Uterus (tissue), 2 donors: Measurements from ENCODE around the gene BDH1.

ENCODE experiments used
- POLR2A ChIP-seq, 2 donors: fragments of 450-650 bp; IDR thresholded peaks; one replicate each; pipeline ENCODE4 v1.6.1; 2016; ENCODE audit warnings: antibody characterized with exemption in 2 of 2, mild to moderate bottlenecking in 1 of 2, moderate library complexity in 1 of 2
- TF ChIP-seq, protein P1 (sequence below), 4 experiments: fragments of 200-600 bp in 2 of 4; fragments of 450-650 bp in 2 of 4; sonication (generic) in 2 of 4; IDR thresholded peaks; one replicate each; pipeline ENCODE4 v1.5.1; 2016 to 2019; ENCODE audit warnings: antibody characterized with exemption in 4 of 4, mild to moderate bottlenecking in 2 of 4, moderate library complexity in 1 of 4

DNA sequence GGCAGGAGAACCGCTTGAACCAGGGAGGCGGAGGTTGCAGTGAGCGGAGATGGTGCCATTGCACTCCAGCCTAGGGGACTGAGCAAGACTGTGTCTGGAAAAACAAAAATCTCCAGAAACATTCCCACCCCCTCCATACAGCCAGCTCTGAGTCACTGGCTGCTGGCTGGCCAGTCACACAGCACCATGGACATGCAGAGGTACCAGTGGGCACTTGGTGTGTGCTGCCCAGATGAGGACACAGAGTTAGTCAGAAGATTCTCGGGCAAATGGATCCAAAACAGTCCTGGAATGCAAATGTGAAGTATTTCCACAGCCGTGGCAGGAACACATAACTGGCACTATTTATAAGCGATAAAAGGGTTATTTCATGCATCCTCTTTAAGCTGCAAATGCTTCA lies 44.6 kb downstream of the BDH1 start:
- TF ChIP-seq, protein P1, sequence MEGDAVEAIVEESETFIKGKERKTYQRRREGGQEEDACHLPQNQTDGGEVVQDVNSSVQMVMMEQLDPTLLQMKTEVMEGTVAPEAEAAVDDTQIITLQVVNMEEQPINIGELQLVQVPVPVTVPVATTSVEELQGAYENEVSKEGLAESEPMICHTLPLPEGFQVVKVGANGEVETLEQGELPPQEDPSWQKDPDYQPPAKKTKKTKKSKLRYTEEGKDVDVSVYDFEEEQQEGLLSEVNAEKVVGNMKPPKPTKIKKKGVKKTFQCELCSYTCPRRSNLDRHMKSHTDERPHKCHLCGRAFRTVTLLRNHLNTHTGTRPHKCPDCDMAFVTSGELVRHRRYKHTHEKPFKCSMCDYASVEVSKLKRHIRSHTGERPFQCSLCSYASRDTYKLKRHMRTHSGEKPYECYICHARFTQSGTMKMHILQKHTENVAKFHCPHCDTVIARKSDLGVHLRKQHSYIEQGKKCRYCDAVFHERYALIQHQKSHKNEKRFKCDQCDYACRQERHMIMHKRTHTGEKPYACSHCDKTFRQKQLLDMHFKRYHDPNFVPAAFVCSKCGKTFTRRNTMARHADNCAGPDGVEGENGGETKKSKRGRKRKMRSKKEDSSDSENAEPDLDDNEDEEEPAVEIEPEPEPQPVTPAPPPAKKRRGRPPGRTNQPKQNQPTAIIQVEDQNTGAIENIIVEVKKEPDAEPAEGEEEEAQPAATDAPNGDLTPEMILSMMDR (IDR thresholded peaks at IDR 0.05) = no peak
- no peak for TF ChIP-seq POLR2A (IDR thresholded peaks at IDR 0.05)
